H4 (cell line): Measurements from ENCODE around the gene ESRRG. TPM values are rescaled to one million over a fixed set of nuclear protein-coding genes. Genes with fewer than 3 reads are reported as not detected.

Source experiments
- DNase-seq: peaks from one replicate; pipeline ENCODE4 v3.0.0-alpha.2; 2015; ENCODE audit warnings: low spot score
- total RNA-seq: library from RNA; depleted of rRNA; stranded (reverse); fragments of >200 nt; shearing (Covaris generic); gene quantifications from 2 replicates; pipeline ENCODE4 v1.2.3, GENCODE V29; 2014

ESRRG gene
- total RNA-seq, 1 experiment from 2014 or later = 0.72 TPM

DNA sequence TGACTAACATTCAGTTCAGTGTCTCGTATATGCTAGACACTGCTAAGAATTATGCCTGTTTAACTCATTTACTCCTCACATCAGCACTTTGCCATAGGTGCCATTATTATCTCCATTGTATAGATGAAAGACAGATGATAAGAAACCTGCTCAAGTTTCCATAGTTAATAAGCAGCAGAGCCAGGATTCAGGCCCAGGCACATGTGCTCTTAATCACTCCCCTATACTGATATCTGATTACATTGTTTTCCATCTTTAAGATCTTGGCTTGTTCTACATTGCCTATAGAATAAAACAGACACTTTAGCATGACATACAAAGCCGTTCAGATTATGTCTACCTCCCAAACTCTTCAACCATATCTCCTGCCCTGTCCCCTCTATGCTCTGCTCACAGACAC lies 269.5 kb downstream of the ESRRG start:
- no peak for DNase-seq
